ENCODE measurements around the gene DNAJB1. TPM values are rescaled to one million over a fixed set of nuclear protein-coding genes. Genes with fewer than 3 reads are reported as not detected.
A peak's percentile ranks its signal among the peaks of the same experiment; 100 is the strongest.

Gene DNAJB1
- total and polyA plus RNA-seq, 2 of the 13 experiments (the other 11 are each of a cell fraction or from before 2014, with no cell fraction given): 87.5 to 97.3 TPM

- Histone ChIP-seq H3K4me3 (replicated peaks in 1 of 3; ENCODE audit: insufficient read depth in 1 of 3, low read depth in 2 of 3, low read length in 3 of 3) (no peak overlapping the region), H3K4me1 (ENCODE audit: insufficient read depth, low read length) (peaks cover 2% of the 10 kb centered on the region; the same call in 1 of the 2 replicates), H3K4me2 (ENCODE audit: low read depth, low read length) (no peak overlapping the region), H3K27ac (ENCODE audit: extremely low read length, insufficient read depth, low read length) (no peak overlapping the region), H3K9me3 (ENCODE audit: low read length) (no peaks in the 10 kb centered on the region), H3K79me2 (ENCODE audit: insufficient read depth, low read length) (peaks cover 33% of the 10 kb centered on the region), H3K9ac (ENCODE audit: insufficient read depth, low read depth, low read length) (no peak overlapping the region), H3K27me3 (ENCODE audit: control insufficient read depth in 1 of 2, insufficient read depth in 2 of 2, low read length in 2 of 2) (no peaks in the 10 kb centered on the region; a peak in 1 of 5 replicates), H2AFZ (ENCODE audit: low read length) (no peak overlapping the region), H3K36me3 (replicated peaks in 1 of 2; ENCODE audit: control insufficient read depth in 1 of 2, insufficient read depth in 2 of 2, low read length in 2 of 2) (peaks cover 2 to 14% of the 10 kb centered on the region in 2 experiments; a peak in 2 of 5 replicates), H4K20me1 (ENCODE audit: insufficient read depth, low read length) (0 out of 2 replicates have a peak, but pooled peaks cover 5% of the 10 kb centered on the region)
- FAIRE-seq (no peak), ATAC-seq (no peak), DNase-seq (ENCODE audit: low spot score) (no peak)
- POLR2A ChIA-PET: no interaction called here
- in situ Hi-C loops (cut with HindIII; ENCODE audit: extremely low pct_ligation_motif_present, low pct_unique_long_range_greater_than_20kb): loop anchor here (5.0 kb wide), 1 partner anchor 43 kb away; no protein-coding TSS in a partner anchor
- TF ChIP-seq HDAC1 (CRISPR knock-in tag; IDR thresholded peaks at IDR 0.05) (no peak), CEBPB (IDR thresholded peaks at IDR 0.05; ENCODE audit: borderline replicate concordance, low read depth, low read length) (no peak), ZNF33A (CRISPR knock-in tag; IDR thresholded peaks at IDR 0.05; ENCODE audit: borderline replicate concordance) (no peak), MAFK (conservative IDR thresholded peaks at IDR 0.05 in 1 of 2, IDR thresholded peaks at IDR 0.05 in 1 of 2; ENCODE audit: low read length in 2 of 2) (peak; percentile 36 to 38; a peak in 3 of 4 replicates)
- CTCF ChIA-PET (ENCODE audit: low intra/inter-chr PET ratio, low total read pairs): no interaction called here
- intact Hi-C loops (cut with micrococcal nuclease; ENCODE audit: unreplicated experiment): no loop called here
- 92% methylated on average over 21 of the region's 21 CpGs for WGBS (ENCODE audit: low lambda C conversion rate)
- BruUV-seq (replicated peaks): no TSS peak
These were observed 26.9 kb upstream of the DNAJB1 start for GRCh38 chr19:14544977-14545715.

GRCh38 chr19:14544047-14544446 is 25.9 kb upstream of the DNAJB1 start:
- no peak overlapping the region for H3K4me2 ChIP-seq (ENCODE audit: low read depth, low read length)
- DNase-seq (ENCODE audit: low spot score) (no peak), ATAC-seq (no peak), FAIRE-seq (no peak)
- CTCF ChIA-PET (ENCODE audit: low intra/inter-chr PET ratio, low total read pairs): no interaction called here
- POLR2A ChIA-PET: no interaction called here
- no peaks in the 10 kb centered on the region; a peak in 1 of 5 replicates for H3K27me3 ChIP-seq (ENCODE audit: control insufficient read depth in 1 of 2, insufficient read depth in 2 of 2, low read length in 2 of 2)
- BruUV-seq (replicated peaks): no TSS peak
- in situ Hi-C loops (cut with HindIII; ENCODE audit: extremely low pct_ligation_motif_present, low pct_unique_long_range_greater_than_20kb) (no loop called here), intact Hi-C loops (cut with micrococcal nuclease; ENCODE audit: unreplicated experiment) (no loop called here)
- H2AFZ ChIP-seq (ENCODE audit: low read length): no peak overlapping the region
- no peak overlapping the region for H3K9ac ChIP-seq (ENCODE audit: insufficient read depth, low read depth, low read length)
- peaks cover 36% of the 10 kb centered on the region for H3K79me2 ChIP-seq (ENCODE audit: insufficient read depth, low read length)
- no peak overlapping the region for H3K27ac ChIP-seq (ENCODE audit: extremely low read length, insufficient read depth, low read length)
- H3K9me3 ChIP-seq (ENCODE audit: low read length): no peaks in the 10 kb centered on the region
- WGBS (ENCODE audit: low lambda C conversion rate): 83% methylated on average over 5 of the region's 5 CpGs
- peaks cover 6 to 19% of the 10 kb centered on the region in 2 experiments; a peak in 3 of 5 replicates for H3K36me3 ChIP-seq (replicated peaks in 1 of 2; ENCODE audit: control insufficient read depth in 1 of 2, insufficient read depth in 2 of 2, low read length in 2 of 2)
- 0 out of 2 replicates have a peak, but pooled peaks cover 5% of the 10 kb centered on the region for H4K20me1 ChIP-seq (ENCODE audit: insufficient read depth, low read length)
- H3K4me1 ChIP-seq (ENCODE audit: insufficient read depth, low read length): no peaks in the 10 kb centered on the region
- H3K4me3 ChIP-seq (replicated peaks in 1 of 3; ENCODE audit: insufficient read depth in 1 of 3, low read depth in 2 of 3, low read length in 3 of 3): no peak overlapping the region
- TF ChIP-seq SMAD3 (CRISPR knock-in tag; IDR thresholded peaks at IDR 0.05): no peak
- TF ChIP-seq CHCHD3 (CRISPR knock-in tag; IDR thresholded peaks at IDR 0.05): no peak
- no peak for TF ChIP-seq ZNF230 (CRISPR knock-in tag; IDR thresholded peaks at IDR 0.05)
- TF ChIP-seq ZFP62 (CRISPR knock-in tag; IDR thresholded peaks at IDR 0.05): no peak
- no peak for TF ChIP-seq SAFB2 (CRISPR knock-in tag; IDR thresholded peaks at IDR 0.05; ENCODE audit: borderline replicate concordance, low read depth)
- TF ChIP-seq ZNF879 (CRISPR knock-in tag; IDR thresholded peaks at IDR 0.05): no peak
- TF ChIP-seq HOXA9 (CRISPR knock-in tag; IDR thresholded peaks at IDR 0.05; ENCODE audit: borderline replicate concordance): no peak
- no peak for TF ChIP-seq ZNF501 (CRISPR knock-in tag; IDR thresholded peaks at IDR 0.05)
- no peak for TF ChIP-seq REXO4 (CRISPR knock-in tag; IDR thresholded peaks at IDR 0.05; ENCODE audit: borderline replicate concordance)
- TF ChIP-seq SRSF9 (IDR thresholded peaks at IDR 0.05; ENCODE audit: borderline replicate concordance, insufficient read depth, low read depth, low read length, poor library complexity, severe bottlenecking): no peak
- no peak for TF ChIP-seq ZNF790 (CRISPR knock-in tag; IDR thresholded peaks at IDR 0.05; ENCODE audit: borderline replicate concordance)
- no peak for TF ChIP-seq ZBTB26 (CRISPR knock-in tag; IDR thresholded peaks at IDR 0.05; ENCODE audit: borderline replicate concordance)
- TF ChIP-seq DNMT1 (CRISPR knock-in tag; IDR thresholded peaks at IDR 0.05): no peak
- no peak for TF ChIP-seq FOXA3 (CRISPR knock-in tag; IDR thresholded peaks at IDR 0.05)
